ENCODE measurements around the gene NPAS2.

Gene NPAS2

GRCh38 chr2:100886085-100886484 lies 66.1 kb downstream of the NPAS2 start:
- DNase-seq (ENCODE audit: low spot score) = no peak

GRCh38 chr2:100887039-100887578 lies 67.2 kb downstream of the NPAS2 start:
- DNase-seq (ENCODE audit: low spot score) = no peak

GRCh38 chr2:100887713-100888495 lies 68.0 kb downstream of the NPAS2 start:
- no peak for DNase-seq (ENCODE audit: low spot score)

- DNase-seq (ENCODE audit: low spot score) = no peak
These were observed 68.7 kb downstream of the NPAS2 start for GRCh38 chr2:100888601-100889000.

- no peak for DNase-seq (ENCODE audit: low spot score)
These were observed 69.3 kb downstream of the NPAS2 start for GRCh38 chr2:100889286-100889685.

GRCh38 chr2:100891906-100892642 lies 72.1 kb downstream of the NPAS2 start:
- DNase-seq (ENCODE audit: low spot score) = no peak

GRCh38 chr2:100893392-100894104 lies 73.6 kb downstream of the NPAS2 start:
- no peak for DNase-seq (ENCODE audit: low spot score)

GRCh38 chr2:100894105-100894795 lies 74.3 kb downstream of the NPAS2 start:
- DNase-seq (ENCODE audit: low spot score) = no peak

- no peak for DNase-seq (ENCODE audit: low spot score)
These were observed 74.8 kb downstream of the NPAS2 start for GRCh38 chr2:100894796-100895156.

GRCh38 chr2:100895402-100895801 lies 75.5 kb downstream of the NPAS2 start:
- no peak for DNase-seq (ENCODE audit: low spot score)

GRCh38 chr2:100895934-100896685 lies 76.2 kb downstream of the NPAS2 start:
- DNase-seq (ENCODE audit: low spot score) = no peak

GRCh38 chr2:100898035-100898665 lies 78.2 kb downstream of the NPAS2 start:
- DNase-seq (ENCODE audit: low spot score) = no peak

- no peak for DNase-seq (ENCODE audit: low spot score)
These were observed 80.3 kb downstream of the NPAS2 start for GRCh38 chr2:100900156-100900795.

- DNase-seq (ENCODE audit: low spot score) = no peak
These were observed 83.0 kb downstream of the NPAS2 start for GRCh38 chr2:100902817-100903405.

GRCh38 chr2:100903534-100904258 lies 83.8 kb downstream of the NPAS2 start:
- DNase-seq (ENCODE audit: low spot score) = no peak

GRCh38 chr2:100905132-100905805 lies 85.3 kb downstream of the NPAS2 start:
- no peak for DNase-seq (ENCODE audit: low spot score)

GRCh38 chr2:100906131-100906530 lies 86.2 kb downstream of the NPAS2 start:
- DNase-seq (ENCODE audit: low spot score) = no peak

GRCh38 chr2:100906679-100907078 lies 86.7 kb downstream of the NPAS2 start:
- no peak for DNase-seq (ENCODE audit: low spot score)

- no peak for DNase-seq (ENCODE audit: low spot score)
These were observed 87.9 kb downstream of the NPAS2 start for GRCh38 chr2:100907832-100908231.
